Measurements from ENCODE around the gene PJA1. TPM values are rescaled to one million over a fixed set of nuclear protein-coding genes. Genes with fewer than 3 reads are reported as not detected.

PJA1 gene
- total RNA-seq, 1 donor from 2014 or later = 18.1 TPM

- Mint-ChIP-seq H3K27ac (no peak overlapping the region), H3K4me1 (ENCODE audit: low read depth) (no peaks in the 10 kb centered on the region), H3K4me3 (ENCODE audit: low read depth) (no peak overlapping the region), H3K27me3 (ENCODE audit: low read depth) (no peaks in the 10 kb centered on the region), H3K9me3 (no peaks in the 10 kb centered on the region), H3K36me3 (ENCODE audit: low read depth) (no peaks in the 10 kb centered on the region)
- intact Hi-C loops (cut with micrococcal nuclease) = no loop called here
- DNase-seq (ENCODE audit: low spot score) = no peak
These were observed 18.5 kb downstream of the PJA1 start for GRCh38 chrX:69146739-69147138.

- DNase-seq (ENCODE audit: low spot score) = no peak
- H3K27ac Mint-ChIP-seq = no peak overlapping the region
- no peaks in the 10 kb centered on the region for H3K36me3 Mint-ChIP-seq (ENCODE audit: low read depth)
- H3K4me1 Mint-ChIP-seq (ENCODE audit: low read depth) = no peaks in the 10 kb centered on the region
- H3K27me3 Mint-ChIP-seq (ENCODE audit: low read depth) = no peaks in the 10 kb centered on the region
- H3K9me3 Mint-ChIP-seq = no peaks in the 10 kb centered on the region
- intact Hi-C loops (cut with micrococcal nuclease) = no loop called here
- H3K4me3 Mint-ChIP-seq (ENCODE audit: low read depth) = no peak overlapping the region
These were observed 19.5 kb downstream of the PJA1 start for GRCh38 chrX:69145714-69146113.

GRCh38 chrX:69144838-69145680, 20.2 kb downstream of the PJA1 start:
- intact Hi-C loops (cut with micrococcal nuclease) = no loop called here
- Mint-ChIP-seq H3K9me3 (no peaks in the 10 kb centered on the region), H3K36me3 (ENCODE audit: low read depth) (no peaks in the 10 kb centered on the region), H3K27me3 (ENCODE audit: low read depth) (no peaks in the 10 kb centered on the region), H3K4me1 (ENCODE audit: low read depth) (no peaks in the 10 kb centered on the region), H3K4me3 (ENCODE audit: low read depth) (no peak overlapping the region), H3K27ac (no peak overlapping the region)
- no peak for DNase-seq (ENCODE audit: low spot score)

- intact Hi-C loops (cut with micrococcal nuclease) = no loop called here
- H3K27ac Mint-ChIP-seq = no peak overlapping the region
- no peak for DNase-seq (ENCODE audit: low spot score)
- no peaks in the 10 kb centered on the region for H3K9me3 Mint-ChIP-seq
- no peaks in the 10 kb centered on the region for H3K36me3 Mint-ChIP-seq (ENCODE audit: low read depth)
- H3K4me3 Mint-ChIP-seq (ENCODE audit: low read depth) = no peak overlapping the region
- H3K4me1 Mint-ChIP-seq (ENCODE audit: low read depth) = no peaks in the 10 kb centered on the region
- H3K27me3 Mint-ChIP-seq (ENCODE audit: low read depth) = no peaks in the 10 kb centered on the region
These were observed 21.7 kb downstream of the PJA1 start for GRCh38 chrX:69143530-69143929.

GRCh38 chrX:69142788-69143469, 22.3 kb downstream of the PJA1 start:
- no peaks in the 10 kb centered on the region for H3K4me1 Mint-ChIP-seq (ENCODE audit: low read depth)
- H3K9me3 Mint-ChIP-seq = no peaks in the 10 kb centered on the region
- intact Hi-C loops (cut with micrococcal nuclease) = no loop called here
- DNase-seq (ENCODE audit: low spot score) = no peak
- no peaks in the 10 kb centered on the region for H3K36me3 Mint-ChIP-seq (ENCODE audit: low read depth)
- H3K27ac Mint-ChIP-seq = no peak overlapping the region
- no peak overlapping the region for H3K4me3 Mint-ChIP-seq (ENCODE audit: low read depth)
- no peaks in the 10 kb centered on the region for H3K27me3 Mint-ChIP-seq (ENCODE audit: low read depth)

DNA sequence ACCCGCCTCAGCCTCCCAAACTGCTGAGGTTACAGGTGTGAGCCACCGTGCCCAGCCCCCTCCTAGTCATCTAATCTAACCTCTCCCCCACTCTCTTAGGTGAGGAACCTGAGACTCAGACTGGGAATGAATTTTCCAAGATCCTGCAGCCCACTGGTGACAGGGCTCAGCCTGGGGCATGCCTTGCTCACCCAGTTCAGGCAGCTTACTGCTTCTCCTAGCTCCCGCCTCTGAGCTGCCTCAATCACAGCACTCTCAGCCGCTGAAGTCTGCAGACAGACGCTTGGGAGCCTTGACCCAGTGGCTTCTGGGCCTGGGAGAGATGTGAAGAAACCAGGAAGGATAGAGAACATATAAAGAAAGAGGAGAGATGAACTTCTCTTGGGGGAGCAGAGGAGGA, 24.4 kb downstream of the PJA1 start:
- no peak for DNase-seq (ENCODE audit: low spot score)
- no peaks in the 10 kb centered on the region for H3K36me3 Mint-ChIP-seq (ENCODE audit: low read depth)
- intact Hi-C loops (cut with micrococcal nuclease) = no loop called here
- H3K27me3 Mint-ChIP-seq (ENCODE audit: low read depth) = peaks cover 2% of the 10 kb centered on the region
- no peaks in the 10 kb centered on the region for H3K4me1 Mint-ChIP-seq (ENCODE audit: low read depth)
- no peaks in the 10 kb centered on the region for H3K9me3 Mint-ChIP-seq
- H3K27ac Mint-ChIP-seq = no peak overlapping the region
- no peak overlapping the region for H3K4me3 Mint-ChIP-seq (ENCODE audit: low read depth)

GRCh38 chrX:69139516-69139915, 25.7 kb downstream of the PJA1 start:
- no peaks in the 10 kb centered on the region for H3K36me3 Mint-ChIP-seq (ENCODE audit: low read depth)
- H3K27me3 Mint-ChIP-seq (ENCODE audit: low read depth) = peaks cover 2% of the 10 kb centered on the region
- no peaks in the 10 kb centered on the region for H3K9me3 Mint-ChIP-seq
- intact Hi-C loops (cut with micrococcal nuclease) = no loop called here
- no peaks in the 10 kb centered on the region for H3K4me1 Mint-ChIP-seq (ENCODE audit: low read depth)
- no peak for DNase-seq (ENCODE audit: low spot score)
- H3K27ac Mint-ChIP-seq = no peak overlapping the region
- H3K4me3 Mint-ChIP-seq (ENCODE audit: low read depth) = no peak overlapping the region

DNA sequence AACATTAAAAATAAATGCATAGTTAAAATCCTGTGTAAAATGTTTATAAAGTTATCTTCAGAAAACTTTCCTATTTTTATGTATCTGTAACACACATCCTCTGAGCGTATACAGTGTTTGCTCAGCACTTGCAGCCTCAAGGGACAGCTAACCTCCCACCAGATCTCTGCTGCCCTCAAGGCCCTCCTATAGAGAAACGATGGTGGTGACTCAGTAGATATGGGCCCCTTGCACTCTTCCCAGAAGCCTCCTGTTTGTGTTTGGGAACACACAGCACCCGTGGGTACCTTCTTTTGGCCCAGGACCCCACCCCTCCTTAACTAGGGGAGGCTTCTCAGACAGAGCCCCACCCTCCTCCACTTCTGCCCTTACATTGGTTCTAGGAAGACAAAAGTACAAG, 26.7 kb downstream of the PJA1 start:
- H3K9me3 Mint-ChIP-seq = no peaks in the 10 kb centered on the region
- DNase-seq (ENCODE audit: low spot score) = no peak
- H3K36me3 Mint-ChIP-seq (ENCODE audit: low read depth) = no peaks in the 10 kb centered on the region
- no peak overlapping the region for H3K27ac Mint-ChIP-seq
- no peak overlapping the region for H3K4me3 Mint-ChIP-seq (ENCODE audit: low read depth)
- intact Hi-C loops (cut with micrococcal nuclease) = no loop called here
- peaks cover 7% of the 10 kb centered on the region for H3K27me3 Mint-ChIP-seq (ENCODE audit: low read depth)
- H3K4me1 Mint-ChIP-seq (ENCODE audit: low read depth) = no peaks in the 10 kb centered on the region

GRCh38 chrX:69138118-69138390, 27.2 kb downstream of the PJA1 start:
- no peaks in the 10 kb centered on the region for H3K4me1 Mint-ChIP-seq (ENCODE audit: low read depth)

GRCh38 chrX:69137371-69138117, 27.7 kb downstream of the PJA1 start:
- intact Hi-C loops (cut with micrococcal nuclease) = no loop called here
- Mint-ChIP-seq H3K4me1 (ENCODE audit: low read depth) (no peaks in the 10 kb centered on the region), H3K27me3 (ENCODE audit: low read depth) (peaks cover 9% of the 10 kb centered on the region), H3K27ac (no peak overlapping the region), H3K36me3 (ENCODE audit: low read depth) (no peaks in the 10 kb centered on the region), H3K9me3 (no peaks in the 10 kb centered on the region), H3K4me3 (ENCODE audit: low read depth) (no peak overlapping the region)
- DNase-seq (ENCODE audit: low spot score) = no peak

More at GRCh38 chrX:69138118-69138390, 27.2 kb downstream of the PJA1 start:
- no peak overlapping the region for H3K4me3 Mint-ChIP-seq (ENCODE audit: low read depth)
- no peaks in the 10 kb centered on the region for H3K36me3 Mint-ChIP-seq (ENCODE audit: low read depth)
- intact Hi-C loops (cut with micrococcal nuclease) = no loop called here
- H3K9me3 Mint-ChIP-seq = no peaks in the 10 kb centered on the region
- no peak for DNase-seq (ENCODE audit: low spot score)
- H3K27me3 Mint-ChIP-seq (ENCODE audit: low read depth) = peaks cover 9% of the 10 kb centered on the region
- H3K27ac Mint-ChIP-seq = no peak overlapping the region

DNA sequence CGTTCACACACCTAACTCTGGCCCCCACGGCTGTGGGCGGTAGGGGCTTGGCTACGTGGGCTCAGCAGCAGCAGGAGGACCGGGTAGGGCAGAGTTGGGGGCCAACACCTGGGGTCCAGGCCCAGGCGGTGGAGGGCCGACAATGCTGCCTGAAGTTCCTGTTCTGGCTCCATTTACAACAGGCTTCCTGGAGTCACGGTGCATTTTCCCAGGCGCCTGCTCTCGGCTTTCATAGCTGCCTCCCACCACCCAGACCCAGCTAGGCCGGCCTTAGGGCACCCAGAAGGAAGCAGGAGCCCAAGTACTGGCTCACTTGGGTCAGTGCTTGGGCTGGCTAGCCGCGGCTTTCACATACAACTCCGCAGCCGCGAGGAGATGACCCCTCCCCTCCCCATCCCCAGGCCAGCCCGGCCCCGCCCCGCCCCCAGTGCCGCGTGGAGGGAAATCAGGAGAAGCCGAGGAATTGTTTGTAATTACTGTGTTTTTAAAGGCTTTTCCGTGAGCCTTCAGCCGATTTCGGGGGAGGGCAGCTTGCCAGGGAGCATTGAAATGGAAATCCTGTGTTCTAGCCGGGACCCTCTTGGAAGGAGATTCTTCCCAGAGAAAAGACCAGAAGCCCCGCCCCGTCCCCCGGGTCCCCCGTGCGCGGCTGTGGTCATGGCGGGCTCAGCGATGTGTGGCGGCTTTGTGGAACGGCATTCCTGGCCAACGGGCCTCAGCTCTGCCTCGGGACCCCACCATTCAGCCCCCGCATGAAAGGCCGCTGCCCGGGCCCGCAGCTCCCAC, 28.5 kb downstream of the PJA1 start:
- H3K27ac Mint-ChIP-seq = no peak overlapping the region
- no peaks in the 10 kb centered on the region for H3K4me1 Mint-ChIP-seq (ENCODE audit: low read depth)
- no peak for DNase-seq (ENCODE audit: low spot score)
- H3K27me3 Mint-ChIP-seq (ENCODE audit: low read depth) = peaks cover 9% of the 10 kb centered on the region
- H3K9me3 Mint-ChIP-seq = no peaks in the 10 kb centered on the region
- intact Hi-C loops (cut with micrococcal nuclease) = no loop called here
- H3K36me3 Mint-ChIP-seq (ENCODE audit: low read depth) = no peaks in the 10 kb centered on the region
- H3K4me3 Mint-ChIP-seq (ENCODE audit: low read depth) = no peak overlapping the region

- intact Hi-C loops (cut with micrococcal nuclease) = no loop called here
- H3K9me3 Mint-ChIP-seq = no peaks in the 10 kb centered on the region
- no peak for DNase-seq (ENCODE audit: low spot score)
- no peaks in the 10 kb centered on the region for H3K36me3 Mint-ChIP-seq (ENCODE audit: low read depth)
- peaks cover 9% of the 10 kb centered on the region for H3K27me3 Mint-ChIP-seq (ENCODE audit: low read depth)
- H3K27ac Mint-ChIP-seq = no peak overlapping the region
- H3K4me3 Mint-ChIP-seq (ENCODE audit: low read depth) = no peak overlapping the region
- H3K4me1 Mint-ChIP-seq (ENCODE audit: low read depth) = no peaks in the 10 kb centered on the region
These were observed 31.2 kb downstream of the PJA1 start for GRCh38 chrX:69133921-69134542.

Data from activated T-helper 2 cell treated with anti-CD3 and anti-CD28 coated beads, Interferon-gamma antibody, Interleukin-2, Interleukin-4, amounts not matched to agents 10 μg/mL and 5 μg/mL and 100 μg/mL, durations not matched to agents 14 hours and 24 hours and 36 hours (primary cell).